Endodermal cell (in vitro differentiated cells): ENCODE data around the gene IL1RL1. TPM values are rescaled to one million over a fixed set of nuclear protein-coding genes. Genes with fewer than 3 reads are reported as not detected.

ENCODE experiments used
- DNase-seq: peaks from one replicate; pipeline ENCODE4 v3.0.0-alpha.2; 2017
- H3K27ac ChIP-seq: 2 replicates; pipeline ENCODE4 v1.5.1; 2013; ENCODE audit warnings: mild to moderate bottlenecking, low read depth, low read length, moderate library complexity
- H3K27me3 ChIP-seq: 2 replicates; pipeline ENCODE4 v1.6.1; 2013; ENCODE audit warnings: mild to moderate bottlenecking, low read length, moderate library complexity; ENCODE audit not compliant: insufficient read depth, control insufficient read depth, poor library complexity, severe bottlenecking
- H3K36me3 ChIP-seq: 2 replicates; pipeline ENCODE4 v1.7.0; 2013; ENCODE audit warnings: mild to moderate bottlenecking, low read length, moderate library complexity; ENCODE audit not compliant: control insufficient read depth, insufficient read depth
- H3K4me1 ChIP-seq: one replicate; pipeline ENCODE4 v1.7.0; 2013; ENCODE audit warnings: low read length; ENCODE audit not compliant: control insufficient read depth, insufficient read depth
- H3K4me3 ChIP-seq: 2 replicates; pipeline ENCODE4 v1.5.1; 2013; ENCODE audit warnings: mild to moderate bottlenecking, low read length, moderate library complexity
- H3K9ac ChIP-seq: 2 replicates; pipeline ENCODE4 v1.6.1; 2013; ENCODE audit warnings: mild to moderate bottlenecking, low read length, moderate library complexity; ENCODE audit not compliant: poor library complexity, severe bottlenecking; ENCODE audit errors: extremely low read depth
- H3K9me3 ChIP-seq: 2 replicates; pipeline ENCODE4 v1.6.1; 2013; ENCODE audit warnings: mild to moderate bottlenecking, low read length, moderate library complexity; ENCODE audit not compliant: control insufficient read depth
- H3K27ac Mint-ChIP-seq: 2 replicates; pipeline ENCODE4 v1.8.0; 2020; ENCODE audit warnings: mixed read lengths
- H3K27me3 Mint-ChIP-seq: 2 replicates; pipeline ENCODE4 v1.8.0; 2021; ENCODE audit warnings: mild to moderate bottlenecking, mixed read lengths; ENCODE audit not compliant: insufficient read depth
- H3K36me3 Mint-ChIP-seq: 2 replicates; pipeline ENCODE4 v1.8.0; 2020; ENCODE audit warnings: low read depth, mixed read lengths
- H3K4me1 Mint-ChIP-seq: 2 replicates; pipeline ENCODE4 v1.8.0; 2020; ENCODE audit warnings: mixed read lengths
- H3K4me3 Mint-ChIP-seq: 2 replicates; pipeline ENCODE4 v1.8.0; 2020; ENCODE audit warnings: mild to moderate bottlenecking, moderate library complexity, mixed read lengths
- H3K9me3 Mint-ChIP-seq: 2 replicates; pipeline ENCODE4 v1.8.0; 2020; ENCODE audit warnings: mild to moderate bottlenecking, mixed read lengths
- WGBS, 2 experiments: methylation state at CpG; one replicate each; pipeline versions ENCODE4 v1.1.5 to v1.1.7; 2013; ENCODE audit warnings: missing lambda C conversion rate in 2 of 2, mixed read lengths in 1 of 2; ENCODE audit not compliant: insufficient coverage in 1 of 2, insufficient read length in 1 of 2; 5-methylcytosine and 5-hydroxymethylcytosine counted together
- total RNA-seq, 2 donors: library from RNA; stranded (reverse); fragmentation: NEBNext Ultra II Directional in 1 of 2; extraction: Animal tissue kit (Norgen Biotek cat#: 25700) in 1 of 2; gene quantifications; 2 replicates in 1 of 2; 3 replicates in 1 of 2; pipeline ENCODE4 v1.2.1, GENCODE V29; 2021
- TF ChIP-seq, protein P1 (sequence below): fragments of 200-600 bp; sonication (generic); conservative IDR thresholded peaks from 2 replicates; pipeline ENCODE4 v1.5.0; 2021; ENCODE audit warnings: antibody characterized with exemption, mild to moderate bottlenecking

IL1RL1 gene
- total RNA-seq, 2 donors from 2014 or later = 0.75 to 0.84 TPM

- peaks cover 9% of the 10 kb centered on the region for H3K4me1 Mint-ChIP-seq
- H3K27ac Mint-ChIP-seq = no peak overlapping the region
- TF ChIP-seq, protein P1, sequence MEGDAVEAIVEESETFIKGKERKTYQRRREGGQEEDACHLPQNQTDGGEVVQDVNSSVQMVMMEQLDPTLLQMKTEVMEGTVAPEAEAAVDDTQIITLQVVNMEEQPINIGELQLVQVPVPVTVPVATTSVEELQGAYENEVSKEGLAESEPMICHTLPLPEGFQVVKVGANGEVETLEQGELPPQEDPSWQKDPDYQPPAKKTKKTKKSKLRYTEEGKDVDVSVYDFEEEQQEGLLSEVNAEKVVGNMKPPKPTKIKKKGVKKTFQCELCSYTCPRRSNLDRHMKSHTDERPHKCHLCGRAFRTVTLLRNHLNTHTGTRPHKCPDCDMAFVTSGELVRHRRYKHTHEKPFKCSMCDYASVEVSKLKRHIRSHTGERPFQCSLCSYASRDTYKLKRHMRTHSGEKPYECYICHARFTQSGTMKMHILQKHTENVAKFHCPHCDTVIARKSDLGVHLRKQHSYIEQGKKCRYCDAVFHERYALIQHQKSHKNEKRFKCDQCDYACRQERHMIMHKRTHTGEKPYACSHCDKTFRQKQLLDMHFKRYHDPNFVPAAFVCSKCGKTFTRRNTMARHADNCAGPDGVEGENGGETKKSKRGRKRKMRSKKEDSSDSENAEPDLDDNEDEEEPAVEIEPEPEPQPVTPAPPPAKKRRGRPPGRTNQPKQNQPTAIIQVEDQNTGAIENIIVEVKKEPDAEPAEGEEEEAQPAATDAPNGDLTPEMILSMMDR = no peak
- peaks cover 1% of the 10 kb centered on the region for H3K9me3 ChIP-seq
- WGBS, 2 experiments = 91 to 100% methylated on average over 1 to 2 of the region's 2 CpGs
- peaks cover 3% of the 10 kb centered on the region for H3K36me3 Mint-ChIP-seq
- H3K4me1 ChIP-seq = no peaks in the 10 kb centered on the region
- DNase-seq = no peak
- H3K27me3 Mint-ChIP-seq = peaks cover 7% of the 10 kb centered on the region
- H3K27me3 ChIP-seq = no peaks in the 10 kb centered on the region
- H3K9me3 Mint-ChIP-seq = no peaks in the 10 kb centered on the region
- peak overlapping the region; percentile 85 for H3K4me3 ChIP-seq
- no peak overlapping the region for H3K4me3 Mint-ChIP-seq
- H3K9ac ChIP-seq = no peak overlapping the region
- H3K27ac ChIP-seq = no peak overlapping the region
- H3K36me3 ChIP-seq = peaks cover 5% of the 10 kb centered on the region
Observed at GRCh38 chr2:102357937-102358336, 46.6 kb downstream of the IL1RL1 start.

DNA sequence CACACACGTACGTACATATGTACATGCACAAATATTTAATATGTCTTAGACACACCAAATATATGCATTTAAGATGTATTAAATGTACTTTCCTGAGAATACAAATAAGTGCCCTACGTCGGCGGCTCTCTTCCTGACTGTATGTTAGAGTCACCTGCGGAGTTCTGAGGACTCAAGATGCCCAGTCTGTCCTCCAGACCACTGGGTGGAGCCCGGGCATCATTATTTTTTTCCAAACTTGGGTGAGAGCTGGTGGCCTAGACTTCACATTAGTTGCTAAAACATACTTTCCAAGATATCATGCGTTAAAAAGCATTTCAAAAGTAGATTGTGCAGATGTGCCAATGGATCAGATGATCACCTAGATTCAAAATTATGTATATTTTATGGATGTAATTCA, 47.1 kb downstream of the IL1RL1 start:
- Mint-ChIP-seq H3K9me3 (peaks cover 2% of the 10 kb centered on the region), H3K27me3 (peaks cover 7% of the 10 kb centered on the region)

GRCh38 chr2:102359527-102359926, 48.2 kb downstream of the IL1RL1 start:
- peaks cover 6% of the 10 kb centered on the region for H3K9me3 Mint-ChIP-seq
- no peak overlapping the region for H3K27ac Mint-ChIP-seq
- no peak overlapping the region for H3K4me3 Mint-ChIP-seq
- Histone ChIP-seq H3K4me1 (no peaks in the 10 kb centered on the region), H3K27ac (no peak overlapping the region), H3K27me3 (no peaks in the 10 kb centered on the region), H3K9ac (no peak overlapping the region), H3K36me3 (peaks cover 21% of the 10 kb centered on the region), H3K4me3 (no peak overlapping the region), H3K9me3 (peaks cover 17% of the 10 kb centered on the region)
- 92 to 100% methylated on average over 1 to 2 of the region's 3 CpGs for WGBS, 2 experiments
- peaks cover 15% of the 10 kb centered on the region for H3K36me3 Mint-ChIP-seq
- H3K27me3 Mint-ChIP-seq = peaks cover 4% of the 10 kb centered on the region
- DNase-seq = no peak
- peaks cover 9% of the 10 kb centered on the region for H3K4me1 Mint-ChIP-seq
- TF ChIP-seq, protein P1 = no peak

More for the DNA sequence above, 47.1 kb downstream of the IL1RL1 start:
- Histone ChIP-seq H3K9ac (no peak overlapping the region), H3K4me3 (peak overlapping the region; percentile 85), H3K9me3 (peaks cover 7% of the 10 kb centered on the region), H3K27ac (no peak overlapping the region), H3K36me3 (peaks cover 11% of the 10 kb centered on the region), H3K4me1 (no peaks in the 10 kb centered on the region), H3K27me3 (no peaks in the 10 kb centered on the region)
- Mint-ChIP-seq H3K27ac (no peak overlapping the region), H3K4me1 (peaks cover 9% of the 10 kb centered on the region), H3K4me3 (no peak overlapping the region), H3K36me3 (peaks cover 9% of the 10 kb centered on the region)
- WGBS, 2 experiments = 97 to 100% methylated on average over 3 to 6 of the region's 8 CpGs
- DNase-seq = no peak
- TF ChIP-seq, protein P1 = no peak
